Thyroid gland (tissue), 4 donors: Measurements from ENCODE around the gene SIAH3. TPM values are rescaled to one million over a fixed set of nuclear protein-coding genes. Genes with fewer than 3 reads are reported as not detected.

Experiments
- DNase-seq, 2 donors: peaks; one replicate each; pipeline ENCODE4 v3.0.0-alpha.2; 2019
- H3K27ac ChIP-seq, 3 donors: fragments of 200-600 bp; sonication (generic); 1 replicate in 2 of 3; 2 replicates in 1 of 3; pipeline ENCODE4 v1.5.1; 2016 to 2019; ENCODE audit warnings: mild to moderate bottlenecking in 1 of 3, moderate library complexity in 1 of 3
- H3K27me3 ChIP-seq: fragments of 200-600 bp; sonication (generic); one replicate; pipeline ENCODE4 v1.5.1; 2019
- H3K36me3 ChIP-seq, 2 donors: fragments of 200-600 bp; sonication (generic); one replicate each; pipeline ENCODE4 v1.5.1; 2016 to 2019
- H3K4me1 ChIP-seq, 2 donors: fragments of 200-600 bp; sonication (generic); one replicate each; pipeline ENCODE4 v1.5.1; 2017 to 2019
- H3K4me3 ChIP-seq, 3 donors: fragments of 200-600 bp; sonication (generic); replicated peaks in 1 of 3; 1 replicate in 2 of 3; 2 replicates in 1 of 3; pipeline ENCODE4 v1.5.1; 2016; ENCODE audit warnings: mild to moderate bottlenecking in 1 of 3
- H3K9me3 ChIP-seq: fragments of 200-600 bp; sonication (generic); one replicate; pipeline ENCODE4 v1.5.1; 2017
- POLR2A ChIP-seq, 2 donors: fragments of 450-650 bp; IDR thresholded peaks; one replicate each; pipeline ENCODE4 v1.6.1; 2017; ENCODE audit warnings: antibody characterized with exemption in 2 of 2, mild to moderate bottlenecking in 2 of 2, moderate library complexity in 1 of 2
- WGBS, 2 donors: methylation state at CpG; one replicate each; pipeline ENCODE4 v1.1.5; 2017; 5-methylcytosine and 5-hydroxymethylcytosine counted together
- intact Hi-C: fragments of 100-400 bp; cut with DNase I; formaldehyde crosslinking; loops from one replicate; pipeline ENCODE4 v1.15.1; 2023
- total RNA-seq, 4 donors: library from RNA; depleted of rRNA; stranded (reverse); fragments of >200 nt; gene quantifications; one replicate each; pipeline ENCODE4 v1.2.3, GENCODE V29; 2016
- TF ChIP-seq, protein P1 (sequence below), 6 experiments: fragments of 200-600 bp in 3 of 6; fragments of 450-650 bp in 3 of 6; sonication (generic) in 3 of 6; IDR thresholded peaks; one replicate each; pipeline ENCODE4 v1.5.1; 2016 to 2019; ENCODE audit warnings: antibody characterized with exemption in 6 of 6, mild to moderate bottlenecking in 2 of 6, inconsistent platforms in 1 of 6, moderate library complexity in 1 of 6

SIAH3 gene
- total RNA-seq, 4 donors from 2014 or later = 0.13 TPM; not detected in 3

- intact Hi-C loops = no loop called here
- DNase-seq = no peak
- Histone ChIP-seq H3K27me3 (no peaks in the 10 kb centered on the region), H3K36me3 (no peaks in the 10 kb centered on the region), H3K27ac (no peak overlapping the region), H3K4me3 (no peak overlapping the region), H3K9me3 (no peaks in the 10 kb centered on the region), H3K4me1 (no peaks in the 10 kb centered on the region)
- no peak for TF ChIP-seq POLR2A (IDR thresholded peaks at IDR 0.05)
- TF ChIP-seq, protein P1, sequence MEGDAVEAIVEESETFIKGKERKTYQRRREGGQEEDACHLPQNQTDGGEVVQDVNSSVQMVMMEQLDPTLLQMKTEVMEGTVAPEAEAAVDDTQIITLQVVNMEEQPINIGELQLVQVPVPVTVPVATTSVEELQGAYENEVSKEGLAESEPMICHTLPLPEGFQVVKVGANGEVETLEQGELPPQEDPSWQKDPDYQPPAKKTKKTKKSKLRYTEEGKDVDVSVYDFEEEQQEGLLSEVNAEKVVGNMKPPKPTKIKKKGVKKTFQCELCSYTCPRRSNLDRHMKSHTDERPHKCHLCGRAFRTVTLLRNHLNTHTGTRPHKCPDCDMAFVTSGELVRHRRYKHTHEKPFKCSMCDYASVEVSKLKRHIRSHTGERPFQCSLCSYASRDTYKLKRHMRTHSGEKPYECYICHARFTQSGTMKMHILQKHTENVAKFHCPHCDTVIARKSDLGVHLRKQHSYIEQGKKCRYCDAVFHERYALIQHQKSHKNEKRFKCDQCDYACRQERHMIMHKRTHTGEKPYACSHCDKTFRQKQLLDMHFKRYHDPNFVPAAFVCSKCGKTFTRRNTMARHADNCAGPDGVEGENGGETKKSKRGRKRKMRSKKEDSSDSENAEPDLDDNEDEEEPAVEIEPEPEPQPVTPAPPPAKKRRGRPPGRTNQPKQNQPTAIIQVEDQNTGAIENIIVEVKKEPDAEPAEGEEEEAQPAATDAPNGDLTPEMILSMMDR (IDR thresholded peaks at IDR 0.05) = no peak
Measured at GRCh38 chr13:45892513-45892912, 41.0 kb upstream of the SIAH3 start.

GRCh38 chr13:45889590-45890243 lies 38.2 kb upstream of the SIAH3 start:
- WGBS, 2 donors = 91 to 95% methylated on average over 5 of the region's 5 CpGs
- Histone ChIP-seq H3K27me3 (no peaks in the 10 kb centered on the region), H3K36me3 (no peaks in the 10 kb centered on the region), H3K4me3 (no peak overlapping the region), H3K9me3 (no peaks in the 10 kb centered on the region), H3K4me1 (no peaks in the 10 kb centered on the region), H3K27ac (no peak overlapping the region)
- intact Hi-C loops = no loop called here
- no peak for DNase-seq
- TF ChIP-seq, protein P1 (IDR thresholded peaks at IDR 0.05) = no peak
- TF ChIP-seq POLR2A (IDR thresholded peaks at IDR 0.05) = no peak

DNA sequence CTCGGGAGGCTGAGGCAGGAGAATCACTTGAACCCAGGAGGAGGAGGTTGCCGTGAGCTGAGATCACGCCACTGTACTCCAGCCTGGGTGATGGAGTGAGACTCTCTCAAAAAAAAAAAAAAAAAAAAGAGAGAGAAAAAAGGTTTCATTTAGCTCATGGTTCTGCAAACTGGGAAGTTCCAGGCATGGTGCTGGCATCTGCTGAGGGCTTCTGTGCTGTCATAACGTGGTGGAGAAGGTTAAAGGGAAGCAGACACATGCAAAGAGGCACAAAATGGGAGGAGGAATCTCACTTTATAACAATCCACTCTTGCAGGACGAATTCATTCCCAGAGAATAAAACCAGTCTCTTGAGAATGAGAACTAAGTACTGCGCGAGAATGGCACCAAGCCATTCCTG lies 34.9 kb upstream of the SIAH3 start:
- no peaks in the 10 kb centered on the region for H3K36me3 ChIP-seq
- TF ChIP-seq, protein P1 (IDR thresholded peaks at IDR 0.05) = no peak
- no peak for TF ChIP-seq POLR2A (IDR thresholded peaks at IDR 0.05)
- no peaks in the 10 kb centered on the region for H3K4me1 ChIP-seq
- intact Hi-C loops = no loop called here
- H3K9me3 ChIP-seq = no peaks in the 10 kb centered on the region
- H3K4me3 ChIP-seq = no peak overlapping the region
- no peak for DNase-seq
- H3K27ac ChIP-seq = no peak overlapping the region
- no peaks in the 10 kb centered on the region for H3K27me3 ChIP-seq
- 65% methylated on average over 7 of the region's 7 CpGs for WGBS, 2 donors

GRCh38 chr13:45885194-45885593 lies 33.6 kb upstream of the SIAH3 start:
- H3K4me3 ChIP-seq = no peak overlapping the region
- H3K4me1 ChIP-seq = no peaks in the 10 kb centered on the region
- no peaks in the 10 kb centered on the region for H3K36me3 ChIP-seq
- intact Hi-C loops = no loop called here
- no peaks in the 10 kb centered on the region for H3K9me3 ChIP-seq
- no peak for DNase-seq
- WGBS, 2 donors = 91 to 96% methylated on average over 5 of the region's 5 CpGs
- H3K27me3 ChIP-seq = no peaks in the 10 kb centered on the region
- H3K27ac ChIP-seq = no peak overlapping the region
- TF ChIP-seq POLR2A (IDR thresholded peaks at IDR 0.05) = no peak
- TF ChIP-seq, protein P1 (IDR thresholded peaks at IDR 0.05) = no peak

GRCh38 chr13:45882626-45883025 lies 31.1 kb upstream of the SIAH3 start:
- Histone ChIP-seq H3K4me3 (no peak overlapping the region), H3K36me3 (no peaks in the 10 kb centered on the region), H3K27me3 (no peaks in the 10 kb centered on the region), H3K9me3 (no peaks in the 10 kb centered on the region), H3K4me1 (no peaks in the 10 kb centered on the region), H3K27ac (no peak overlapping the region)
- intact Hi-C loops = no loop called here
- TF ChIP-seq POLR2A (IDR thresholded peaks at IDR 0.05) = no peak
- TF ChIP-seq, protein P1 (IDR thresholded peaks at IDR 0.05) = no peak
- DNase-seq = no peak
- 44 to 55% methylated on average over 1 of the region's 1 CpG for WGBS, 2 donors
